Osteoblast (primary cell): ENCODE results near the gene NOL4L. TPM values are rescaled to one million over a fixed set of nuclear protein-coding genes. Genes with fewer than 3 reads are reported as not detected.
A peak's percentile ranks its signal among the peaks of the same experiment; 100 is the strongest.

Experiments used
- DNase-seq: peaks from one replicate; pipeline ENCODE4 v3.0.0; 2011; ENCODE audit warnings: low spot score, mixed read lengths; ENCODE audit not compliant: insufficient read length; ENCODE audit errors: missing footprints
- H2AFZ ChIP-seq: 2 replicates; pipeline ENCODE4 v1.6.0; 2011; ENCODE audit warnings: mild to moderate bottlenecking, low read length
- H3K27ac ChIP-seq: 2 replicates; pipeline ENCODE4 v1.5.1; 2011; ENCODE audit warnings: mild to moderate bottlenecking, low read depth, low read length, moderate library complexity
- H3K27me3 ChIP-seq: 2 replicates; pipeline ENCODE4 v1.6.0; 2012; ENCODE audit warnings: mild to moderate bottlenecking, control low read depth, inconsistent platforms, low read length, moderate library complexity; ENCODE audit not compliant: insufficient read depth
- H3K36me3 ChIP-seq: 2 replicates; pipeline ENCODE4 v1.5.1; 2011; ENCODE audit warnings: mild to moderate bottlenecking, low read length, control low read depth, moderate library complexity; ENCODE audit not compliant: insufficient read depth
- H3K4me1 ChIP-seq: 2 replicates; pipeline ENCODE4 v1.5.1; 2011; ENCODE audit warnings: mild to moderate bottlenecking, low read length, control low read depth, moderate library complexity; ENCODE audit not compliant: insufficient read depth
- H3K4me2 ChIP-seq: 2 replicates; pipeline ENCODE4 v1.6.0; 2011; ENCODE audit warnings: mild to moderate bottlenecking, low read length; ENCODE audit not compliant: insufficient read depth
- H3K4me3 ChIP-seq: fragments of 200-600 bp; sonication (generic); 3 replicates; pipeline ENCODE4 v1.5.1; 2012; ENCODE audit warnings: mild to moderate bottlenecking, low read length, inconsistent platforms; ENCODE audit not compliant: insufficient read depth
- H3K79me2 ChIP-seq: 2 replicates; pipeline ENCODE4 v1.6.0; 2012; ENCODE audit warnings: mild to moderate bottlenecking, low read length, control low read depth, inconsistent platforms; ENCODE audit not compliant: insufficient read depth
- H3K9me3 ChIP-seq: 2 replicates; pipeline ENCODE4 v1.5.1; 2011; ENCODE audit warnings: low read depth, low read length, control low read depth
- H4K20me1 ChIP-seq: 2 replicates; pipeline ENCODE4 v1.6.0; 2012; ENCODE audit warnings: mild to moderate bottlenecking, low read length, control low read depth; ENCODE audit not compliant: insufficient read depth
- CTCF ChIP-seq: IDR thresholded peaks from 2 replicates; pipeline ENCODE4 v1.5.1; 2011; ENCODE audit warnings: mild to moderate bottlenecking, low read depth, low read length, moderate library complexity; ENCODE audit errors: extremely low read depth
- total RNA-seq: library from RNA; depleted of rRNA; stranded (reverse); fragments of >200 nt; gene quantifications from 2 replicates; pipeline ENCODE4 v1.2.3, GENCODE V29; 2012

The NOL4L gene
- total RNA-seq, result 5.9 and 6.2 TPM in 2 replicates

GRCh38 chr20:32585011-32585585 is at the start of gene NOL4L:
NOL4L (minus strand) TSS chr20:32585333; CDS start chr20:32584890, 443 bp downstream.
- no peaks in the 10 kb centered on the region for H3K9me3 ChIP-seq
- H2AFZ ChIP-seq, result no peak within 1 kb of the TSS
- H3K4me3 ChIP-seq, result peak within 1 kb of the TSS; percentile 65
- TF ChIP-seq CTCF, result no peak
- peaks cover 19% of the 10 kb centered on the region for H3K27me3 ChIP-seq
- no peaks in the 10 kb centered on the region for H3K36me3 ChIP-seq
- no peak within 1 kb of the TSS for H3K27ac ChIP-seq
- H3K79me2 ChIP-seq, result no peaks in the 10 kb centered on the region
- H3K4me2 ChIP-seq, result peak within 1 kb of the TSS; percentile 72
- DNase-seq, result peak; percentile 90
- H3K4me1 ChIP-seq, result peaks cover 2% of the 10 kb centered on the region
- H4K20me1 ChIP-seq, result no peaks in the 10 kb centered on the region

- Histone ChIP-seq H3K4me1 (peaks cover 8% of the 10 kb centered on the region), H3K27ac (no peak overlapping the region), H2AFZ (no peak overlapping the region), H3K36me3 (no peaks in the 10 kb centered on the region), H3K9me3 (no peaks in the 10 kb centered on the region), H4K20me1 (no peaks in the 10 kb centered on the region), H3K4me2 (no peak overlapping the region), H3K79me2 (no peaks in the 10 kb centered on the region), H3K27me3 (peaks cover 14% of the 10 kb centered on the region), H3K4me3 (no peak overlapping the region)
- no peak for TF ChIP-seq CTCF
- peak; percentile 42 for DNase-seq
These were observed 49.1 kb upstream of the NOL4L start for GRCh38 chr20:32634041-32634805.

GRCh38 chr20:32632461-32633354 is 47.6 kb upstream of the NOL4L start:
- no peak overlapping the region for H3K4me2 ChIP-seq
- no peak for TF ChIP-seq CTCF
- H3K4me1 ChIP-seq, result peaks cover 11% of the 10 kb centered on the region
- H3K27ac ChIP-seq, result no peak overlapping the region
- H3K79me2 ChIP-seq, result no peaks in the 10 kb centered on the region
- H3K36me3 ChIP-seq, result no peaks in the 10 kb centered on the region
- H2AFZ ChIP-seq, result no peak overlapping the region
- no peaks in the 10 kb centered on the region for H3K9me3 ChIP-seq
- no peaks in the 10 kb centered on the region for H4K20me1 ChIP-seq
- H3K27me3 ChIP-seq, result peaks cover 11% of the 10 kb centered on the region
- peak; percentile 10 for DNase-seq
- H3K4me3 ChIP-seq, result no peak overlapping the region
